Stimulated activated CD8-positive, alpha-beta memory T cell treated with anti-CD3 and anti-CD28 coated beads, Interleukin-7, amount 100 ng/mL, for 24 hours (primary cell): Measurements from ENCODE around the gene KANSL3.
"Not testable (repeated sequence)": the region's sequence is repeated elsewhere in the genome, so short reads cannot be mapped to it uniquely, and the experiment has no call there.

Source experiments
- DNase-seq: peaks from one replicate; pipeline ENCODE4 v3.0.0-alpha.2; 2020; ENCODE audit warnings: low read depth

Gene KANSL3

GRCh38 chr2:96638144-96639121 is at the start of gene KANSL3:
KANSL3 (minus strand) TSS chr2:96638312; CDS start chr2:96637135, 1,177 bp downstream.
- DNase-seq = peak; percentile 79

GRCh38 chr2:96687266-96687665 is 49.2 kb upstream of the KANSL3 start:
- DNase-seq = no peak

GRCh38 chr2:96685577-96686459 is 47.7 kb upstream of the KANSL3 start:
- no peak for DNase-seq

- DNase-seq = no peak
Observed at GRCh38 chr2:96684883-96685576, 46.9 kb upstream of the KANSL3 start.

- no peak for DNase-seq
Observed at GRCh38 chr2:96683972-96684820, 46.1 kb upstream of the KANSL3 start.

- no peak for DNase-seq
Observed at GRCh38 chr2:96683307-96683706, 45.2 kb upstream of the KANSL3 start.

GRCh38 chr2:96681540-96681939 is 43.4 kb upstream of the KANSL3 start:
- DNase-seq = no peak

- no peak for DNase-seq
Observed at GRCh38 chr2:96680561-96681141, 42.5 kb upstream of the KANSL3 start.

- DNase-seq = no peak
Observed at GRCh38 chr2:96679848-96680247, 41.7 kb upstream of the KANSL3 start.

GRCh38 chr2:96669539-96670215 is 31.6 kb upstream of the KANSL3 start:
- DNase-seq = no peak

- DNase-seq = no peak
Observed at GRCh38 chr2:96668771-96669170, 30.7 kb upstream of the KANSL3 start.

- DNase-seq = not testable (repeated sequence)
Observed at GRCh38 chr2:96665717-96666116, 27.6 kb upstream of the KANSL3 start.

GRCh38 chr2:96665083-96665569 is 27.0 kb upstream of the KANSL3 start:
- no peak for DNase-seq

- DNase-seq = no peak
Observed at GRCh38 chr2:96664366-96664925, 26.3 kb upstream of the KANSL3 start.

- no peak for DNase-seq
Observed at GRCh38 chr2:96663829-96664228, 25.7 kb upstream of the KANSL3 start.

GRCh38 chr2:96663177-96663576 is 25.1 kb upstream of the KANSL3 start:
- no peak for DNase-seq

GRCh38 chr2:96662360-96662759 is 24.2 kb upstream of the KANSL3 start:
- no peak for DNase-seq

GRCh38 chr2:96661324-96661723 is 23.2 kb upstream of the KANSL3 start:
- no peak for DNase-seq

GRCh38 chr2:96656540-96656939 is 18.4 kb upstream of the KANSL3 start:
- DNase-seq = no peak

GRCh38 chr2:96655526-96655925 is 17.4 kb upstream of the KANSL3 start:
- DNase-seq = no peak
